ENCODE measurements around the gene TENM4.

DNA sequence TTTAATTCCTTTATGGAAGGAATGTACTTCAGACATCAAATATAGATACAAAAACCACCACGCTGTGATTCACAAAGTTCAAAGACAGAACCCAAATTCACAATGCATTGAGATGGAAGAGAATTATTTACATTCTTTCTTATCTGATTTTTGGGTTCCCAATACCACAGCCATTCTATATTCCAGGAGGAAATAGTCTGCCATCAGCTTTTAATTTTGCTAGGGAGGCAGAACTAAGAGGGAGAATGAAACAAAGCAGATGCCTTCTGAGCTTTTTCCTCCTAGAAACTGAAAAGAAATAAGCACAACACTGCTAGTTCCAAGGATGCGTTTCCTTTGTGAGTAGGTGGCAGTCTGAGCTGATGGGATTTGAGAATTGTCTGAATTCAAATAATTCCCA, 583.1 kb downstream of the TENM4 start:
- TF ChIP-seq, protein P1, sequence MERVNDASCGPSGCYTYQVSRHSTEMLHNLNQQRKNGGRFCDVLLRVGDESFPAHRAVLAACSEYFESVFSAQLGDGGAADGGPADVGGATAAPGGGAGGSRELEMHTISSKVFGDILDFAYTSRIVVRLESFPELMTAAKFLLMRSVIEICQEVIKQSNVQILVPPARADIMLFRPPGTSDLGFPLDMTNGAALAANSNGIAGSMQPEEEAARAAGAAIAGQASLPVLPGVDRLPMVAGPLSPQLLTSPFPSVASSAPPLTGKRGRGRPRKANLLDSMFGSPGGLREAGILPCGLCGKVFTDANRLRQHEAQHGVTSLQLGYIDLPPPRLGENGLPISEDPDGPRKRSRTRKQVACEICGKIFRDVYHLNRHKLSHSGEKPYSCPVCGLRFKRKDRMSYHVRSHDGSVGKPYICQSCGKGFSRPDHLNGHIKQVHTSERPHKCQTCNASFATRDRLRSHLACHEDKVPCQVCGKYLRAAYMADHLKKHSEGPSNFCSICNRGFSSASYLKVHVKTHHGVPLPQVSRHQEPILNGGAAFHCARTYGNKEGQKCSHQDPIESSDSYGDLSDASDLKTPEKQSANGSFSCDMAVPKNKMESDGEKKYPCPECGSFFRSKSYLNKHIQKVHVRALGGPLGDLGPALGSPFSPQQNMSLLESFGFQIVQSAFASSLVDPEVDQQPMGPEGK (CRISPR knock-in tag; IDR thresholded peaks at IDR 0.05; ENCODE audit: borderline replicate concordance), result 0 out of 2 replicates have a peak, but pooled peaks have one; percentile 40
- TF ChIP-seq ZFP30 (CRISPR knock-in tag; IDR thresholded peaks at IDR 0.05) (no peak), ARNTL (CRISPR knock-in tag; IDR thresholded peaks at IDR 0.05; ENCODE audit: borderline replicate concordance, low read depth) (no peak), ZNF70 (CRISPR knock-in tag; IDR thresholded peaks at IDR 0.05) (peak; percentile 88)
